Natural killer cell (primary cell): ENCODE measurements around the gene LGI4. TPM values are rescaled to one million over a fixed set of nuclear protein-coding genes. Genes with fewer than 3 reads are reported as not detected.

ENCODE experiments used
- ATAC-seq, 3 donors: fragments of 150-1000 bp in 2 of 3; fragments of 200-7000 bp in 1 of 3; cut with Tn5 transposase; 1 replicate in 1 of 3; 2 replicates in 2 of 3; pipeline ENCODE4 v1.10.0; 2021; ENCODE audit warnings: mild to moderate bottlenecking in 2 of 3, moderate library complexity in 2 of 3
- DNase-seq, 2 donors: peaks; one replicate each; pipeline versions ENCODE4 v3.0.0 to v3.0.0-alpha.2; 2013 to 2021; ENCODE audit warnings: mixed read lengths in 1 of 2
- H3K27ac ChIP-seq: one replicate; pipeline ENCODE4 v1.5.1; 2013; ENCODE audit warnings: mild to moderate bottlenecking, low read length
- H3K27me3 ChIP-seq: one replicate; pipeline ENCODE4 v1.6.1; 2013; ENCODE audit warnings: low read length; ENCODE audit not compliant: control insufficient read depth, insufficient read depth
- H3K36me3 ChIP-seq: one replicate; pipeline ENCODE4 v1.6.1; 2013; ENCODE audit warnings: low read length; ENCODE audit not compliant: control insufficient read depth, insufficient read depth
- H3K4me1 ChIP-seq: one replicate; pipeline ENCODE4 v1.6.1; 2013; ENCODE audit warnings: low read length; ENCODE audit not compliant: control insufficient read depth, insufficient read depth
- H3K4me3 ChIP-seq: one replicate; pipeline ENCODE4 v1.5.1; 2013; ENCODE audit warnings: low read length
- H3K9me3 ChIP-seq: one replicate; pipeline ENCODE4 v1.6.1; 2013; ENCODE audit warnings: low read length; ENCODE audit not compliant: control insufficient read depth, insufficient read depth
- H3K27ac Mint-ChIP-seq, 2 donors: one replicate each; pipeline ENCODE4 v1.8.0; 2022; ENCODE audit warnings: mild to moderate bottlenecking in 2 of 2, mixed read lengths in 2 of 2, moderate library complexity in 1 of 2
- H3K27me3 Mint-ChIP-seq, 2 donors: one replicate each; pipeline ENCODE4 v1.8.0; 2022; ENCODE audit warnings: low read depth in 2 of 2, mixed read lengths in 2 of 2
- H3K36me3 Mint-ChIP-seq: one replicate; pipeline ENCODE4 v1.8.0; 2022; ENCODE audit warnings: mixed read lengths
- H3K4me1 Mint-ChIP-seq, 2 donors: one replicate each; pipeline ENCODE4 v1.8.0; 2022; ENCODE audit warnings: mixed read lengths in 2 of 2
- H3K4me3 Mint-ChIP-seq: one replicate; pipeline ENCODE4 v1.8.0; 2022; ENCODE audit warnings: mild to moderate bottlenecking, moderate library complexity, mixed read lengths
- H3K9me3 Mint-ChIP-seq, 2 donors: one replicate each; pipeline ENCODE4 v1.8.0; 2022; ENCODE audit warnings: mixed read lengths in 2 of 2
- CTCF ChIP-seq: fragments of 200-600 bp; IDR thresholded peaks from one replicate; pipeline ENCODE4 v1.8.0; 2022; ENCODE audit warnings: antibody characterized with exemption
- WGBS: methylation state at CpG from one replicate; pipeline ENCODE4 v1.1.7; 2013; ENCODE audit warnings: missing lambda C conversion rate; ENCODE audit not compliant: insufficient coverage; 5-methylcytosine and 5-hydroxymethylcytosine counted together
- intact Hi-C: fragments of 100-400 bp; cut with micrococcal nuclease; formaldehyde crosslinking; loops from one replicate; pipeline ENCODE4 v1.14.2; 2022
- total RNA-seq, 4 donors: library from RNA; stranded (reverse); fragments of 120-200 nt in 1 of 4; gene quantifications; one replicate each; pipeline versions ENCODE4 v1.2.3 to v1.2.4, GENCODE V29; 2013 to 2022

LGI4 gene
- under 1 TPM in 2 of 3 donors, not detected in 1; 0.49 to 0.72 TPM for total RNA-seq
- total RNA-seq (2013), result 0.20 TPM

- H3K36me3 ChIP-seq, result no peaks in the 10 kb centered on the region
- DNase-seq (no peak), ATAC-seq (no peak)
- H3K27ac Mint-ChIP-seq, result no peak within 1 kb of the TSS
- no peak within 1 kb of the TSS for H3K27ac ChIP-seq
- no peak within 1 kb of the TSS for H3K4me3 ChIP-seq
- H3K9me3 ChIP-seq, result no peaks in the 10 kb centered on the region
- peaks cover 0 to 12% of the 10 kb centered on the region in 2 donors for H3K27me3 Mint-ChIP-seq
- peaks cover 0 to 11% of the 10 kb centered on the region in 2 donors for H3K4me1 Mint-ChIP-seq
- intact Hi-C loops, result loop anchor here (1.0 kb wide), 1 partner anchor 67 kb away; no protein-coding TSS in a partner anchor
- H3K9me3 Mint-ChIP-seq, result peaks cover 0 to 4% of the 10 kb centered on the region in 2 donors
- 96% methylated on average over 13 of the region's 15 CpGs for WGBS
- H3K4me3 Mint-ChIP-seq, result no peak within 1 kb of the TSS
- H3K36me3 Mint-ChIP-seq, result no peaks in the 10 kb centered on the region
- peaks cover 4% of the 10 kb centered on the region for H3K4me1 ChIP-seq
- no peak for TF ChIP-seq CTCF
- H3K27me3 ChIP-seq, result no peaks in the 10 kb centered on the region
Observed at GRCh38 chr19:35134601-35135242, at the start of gene LGI4. Gene LGI4, minus strand, starts transcription at chr19:35135059. Its CDS starts 379 bp downstream, at chr19:35134680.

GRCh38 chr19:35184267-35184666, 49.4 kb upstream of the LGI4 start:
- Mint-ChIP-seq H3K9me3 (no peaks in the 10 kb centered on the region), H3K4me3 (no peak overlapping the region), H3K36me3 (no peaks in the 10 kb centered on the region), H3K27ac (no peak overlapping the region), H3K4me1 (no peaks in the 10 kb centered on the region), H3K27me3 (no peaks in the 10 kb centered on the region)
- ATAC-seq (no peak), DNase-seq (no peak)
- Histone ChIP-seq H3K27ac (no peak overlapping the region), H3K27me3 (no peaks in the 10 kb centered on the region), H3K9me3 (no peaks in the 10 kb centered on the region), H3K4me3 (no peak overlapping the region), H3K4me1 (no peaks in the 10 kb centered on the region), H3K36me3 (no peaks in the 10 kb centered on the region)
- TF ChIP-seq CTCF, result no peak
- WGBS, result no CpG with 5 or more reads among the region's 1 CpG
- intact Hi-C loops, result no loop called here

- Mint-ChIP-seq H3K27ac (no peak overlapping the region), H3K27me3 (no peaks in the 10 kb centered on the region), H3K9me3 (no peaks in the 10 kb centered on the region), H3K4me1 (no peaks in the 10 kb centered on the region), H3K4me3 (no peak overlapping the region), H3K36me3 (no peaks in the 10 kb centered on the region)
- no peak for DNase-seq
- intact Hi-C loops, result no loop called here
- no peak overlapping the region for H3K27ac ChIP-seq
- 94% methylated on average over 1 of the region's 1 CpG for WGBS
- H3K4me3 ChIP-seq, result no peak overlapping the region
- no peaks in the 10 kb centered on the region for H3K27me3 ChIP-seq
- no peaks in the 10 kb centered on the region for H3K36me3 ChIP-seq
- no peaks in the 10 kb centered on the region for H3K4me1 ChIP-seq
- no peak for ATAC-seq
- TF ChIP-seq CTCF, result no peak
- no peaks in the 10 kb centered on the region for H3K9me3 ChIP-seq
Observed at GRCh38 chr19:35181387-35181786, 46.5 kb upstream of the LGI4 start.

- intact Hi-C loops, result no loop called here
Observed at GRCh38 chr19:35179830-35180229, 45.0 kb upstream of the LGI4 start.

More at GRCh38 chr19:35179830-35180229, 45.0 kb upstream of the LGI4 start:
- Mint-ChIP-seq H3K4me3 (no peak overlapping the region), H3K36me3 (no peaks in the 10 kb centered on the region), H3K4me1 (peaks cover 4% of the 10 kb centered on the region in 2 donors), H3K9me3 (no peaks in the 10 kb centered on the region), H3K27ac (no peak overlapping the region), H3K27me3 (no peaks in the 10 kb centered on the region)
- ATAC-seq (no peak), DNase-seq (peak in 1 of 2 donors; percentile 42)
- 39% methylated on average over 3 of the region's 3 CpGs for WGBS
- H3K4me1 ChIP-seq, result no peaks in the 10 kb centered on the region
- H3K27ac ChIP-seq, result no peak overlapping the region
- no peak overlapping the region for H3K4me3 ChIP-seq
- H3K27me3 ChIP-seq, result no peaks in the 10 kb centered on the region
- TF ChIP-seq CTCF, result no peak
- no peaks in the 10 kb centered on the region for H3K36me3 ChIP-seq
- H3K9me3 ChIP-seq, result no peaks in the 10 kb centered on the region
